Smooth muscle cell (in vitro differentiated cells): ENCODE data around the gene NEUROG1. TPM values are rescaled to one million over a fixed set of nuclear protein-coding genes. Genes with fewer than 3 reads are reported as not detected.

ENCODE experiments used
- DNase-seq: peaks from one replicate; lab custom pipeline; 2025; ENCODE audit not compliant: unreplicated experiment; lab: John Stamatoyannopoulos, UW
- H2AFZ ChIP-seq: fragments of 200-600 bp; sonication (generic); 2 replicates; pipeline ENCODE4 v1.6.0; 2016; ENCODE audit warnings: antibody characterized with exemption, low read depth, mild to moderate bottlenecking
- H3F3A ChIP-seq: fragments of 200-600 bp; sonication (generic); 2 replicates; pipeline ENCODE4 v1.6.0; 2017; ENCODE audit warnings: antibody characterized with exemption, low read depth
- H3K27ac ChIP-seq: fragments of 200-600 bp; sonication (generic); 2 replicates; pipeline ENCODE4 v1.5.1; 2016; ENCODE audit warnings: low read depth, mild to moderate bottlenecking
- H3K27me3 ChIP-seq: fragments of 200-600 bp; sonication (generic); 2 replicates; pipeline ENCODE4 v1.6.1; 2016; ENCODE audit warnings: low read depth, mild to moderate bottlenecking
- H3K36me3 ChIP-seq: fragments of 200-600 bp; sonication (generic); 2 replicates; pipeline ENCODE4 v1.5.1; 2016; ENCODE audit warnings: low read depth
- H3K4me1 ChIP-seq: fragments of 200-600 bp; sonication (generic); 2 replicates; pipeline ENCODE4 v1.5.1; 2016; ENCODE audit warnings: low read depth
- H3K4me2 ChIP-seq: fragments of 200-600 bp; sonication (generic); 2 replicates; pipeline ENCODE4 v1.6.0; 2016; ENCODE audit warnings: mild to moderate bottlenecking
- H3K4me3 ChIP-seq: fragments of 200-600 bp; sonication (generic); 2 replicates; pipeline ENCODE4 v1.5.1; 2016; ENCODE audit warnings: mild to moderate bottlenecking
- H3K79me2 ChIP-seq: fragments of 200-600 bp; sonication (generic); 2 replicates; pipeline ENCODE4 v1.6.0; 2016; ENCODE audit warnings: low read depth, mild to moderate bottlenecking
- H3K9ac ChIP-seq: fragments of 200-600 bp; sonication (generic); 2 replicates; pipeline ENCODE4 v1.6.0; 2016; ENCODE audit warnings: low read depth
- H3K9me3 ChIP-seq: fragments of 200-600 bp; sonication (generic); replicated peaks from 2 replicates; pipeline ENCODE4 v1.5.1; 2016; ENCODE audit warnings: low read depth
- H4K20me1 ChIP-seq: fragments of 200-600 bp; sonication (generic); 2 replicates; pipeline ENCODE4 v1.6.0; 2016; ENCODE audit warnings: low read depth
- CTCF ChIP-seq: fragments of 200-600 bp; sonication (generic); IDR thresholded peaks from 2 replicates; pipeline ENCODE4 v1.5.1; 2017; ENCODE audit warnings: borderline replicate concordance, mild to moderate bottlenecking, antibody characterized with exemption; ENCODE audit not compliant: insufficient read depth, poor library complexity, severe bottlenecking
- WGBS: methylation state at CpG from one replicate; pipeline ENCODE4 v1.1.7; 2016; ENCODE audit warnings: low lambda C conversion rate; 5-methylcytosine and 5-hydroxymethylcytosine counted together
- polyA plus RNA-seq: library from polyadenylated mRNA; unstranded; fragments of >200 nt; fragmentation: Nextera tagmentation; extraction: Ambion mirVana; gene quantifications from 2 replicates; pipeline ENCODE4 v1.2.1, GENCODE V29; 2016
- total RNA-seq: library from RNA; depleted of rRNA; stranded (reverse); fragments of >200 nt; gene quantifications from 2 replicates; pipeline ENCODE4 v1.2.3, GENCODE V29; 2014

Gene NEUROG1
- total RNA-seq (not detected in 2 replicates), polyA plus RNA-seq (not detected in 2 replicates)

- no peak for TF ChIP-seq CTCF
- Histone ChIP-seq H2AFZ (no peak within 1 kb of the TSS), H3F3A (no peaks in the 10 kb centered on the region), H3K9ac (no peak within 1 kb of the TSS), H3K27me3 (peaks cover 100% of the 10 kb centered on the region), H4K20me1 (no peaks in the 10 kb centered on the region), H3K9me3 (no peaks in the 10 kb centered on the region), H3K79me2 (no peaks in the 10 kb centered on the region), H3K27ac (no peak within 1 kb of the TSS), H3K4me3 (peak within 1 kb of the TSS; percentile 31), H3K4me2 (peak within 1 kb of the TSS; percentile 83), H3K36me3 (no peaks in the 10 kb centered on the region), H3K4me1 (peaks cover 24% of the 10 kb centered on the region)
- no peak for DNase-seq
- WGBS, result 3% methylated on average over 62 of the region's 74 CpGs
These were observed at the start of gene NEUROG1 for GRCh38 chr5:135535820-135536801. Gene NEUROG1 (minus strand): TSS chr5:135535964. CDS start chr5:135535690, 274 bp downstream.

- H3K9me3 ChIP-seq, result no peaks in the 10 kb centered on the region
- H3K79me2 ChIP-seq, result peaks cover 8% of the 10 kb centered on the region
- no peaks in the 10 kb centered on the region for H3F3A ChIP-seq
- H3K9ac ChIP-seq, result no peak overlapping the region
- no peaks in the 10 kb centered on the region for H3K4me1 ChIP-seq
- H3K27ac ChIP-seq, result no peak overlapping the region
- no peak for TF ChIP-seq CTCF
- H3K36me3 ChIP-seq, result no peaks in the 10 kb centered on the region
- DNase-seq, result no peak
- H3K27me3 ChIP-seq, result peaks cover 13% of the 10 kb centered on the region
- no peaks in the 10 kb centered on the region for H4K20me1 ChIP-seq
- no peak overlapping the region for H2AFZ ChIP-seq
- 95% methylated on average over 6 of the region's 6 CpGs for WGBS
- H3K4me3 ChIP-seq, result no peak overlapping the region
- no peak overlapping the region for H3K4me2 ChIP-seq
These were observed 49.2 kb upstream of the NEUROG1 start for GRCh38 chr5:135584918-135585317.

- no peaks in the 10 kb centered on the region for H3K36me3 ChIP-seq
- H3K9ac ChIP-seq, result no peak overlapping the region
- H3F3A ChIP-seq, result no peaks in the 10 kb centered on the region
- peaks cover 13% of the 10 kb centered on the region for H3K27me3 ChIP-seq
- no peak for DNase-seq
- no peak overlapping the region for H2AFZ ChIP-seq
- no peak overlapping the region for H3K4me2 ChIP-seq
- peaks cover 4% of the 10 kb centered on the region for H3K4me1 ChIP-seq
- H3K4me3 ChIP-seq, result no peak overlapping the region
- TF ChIP-seq CTCF, result no peak
- no peaks in the 10 kb centered on the region for H3K9me3 ChIP-seq
- H3K79me2 ChIP-seq, result peaks cover 8% of the 10 kb centered on the region
- 97% methylated on average over 2 of the region's 2 CpGs for WGBS
- H4K20me1 ChIP-seq, result no peaks in the 10 kb centered on the region
- no peak overlapping the region for H3K27ac ChIP-seq
These were observed 48.5 kb upstream of the NEUROG1 start for GRCh38 chr5:135584276-135584675.
